Measurements from ENCODE around the gene TBCCD1.

DNA sequence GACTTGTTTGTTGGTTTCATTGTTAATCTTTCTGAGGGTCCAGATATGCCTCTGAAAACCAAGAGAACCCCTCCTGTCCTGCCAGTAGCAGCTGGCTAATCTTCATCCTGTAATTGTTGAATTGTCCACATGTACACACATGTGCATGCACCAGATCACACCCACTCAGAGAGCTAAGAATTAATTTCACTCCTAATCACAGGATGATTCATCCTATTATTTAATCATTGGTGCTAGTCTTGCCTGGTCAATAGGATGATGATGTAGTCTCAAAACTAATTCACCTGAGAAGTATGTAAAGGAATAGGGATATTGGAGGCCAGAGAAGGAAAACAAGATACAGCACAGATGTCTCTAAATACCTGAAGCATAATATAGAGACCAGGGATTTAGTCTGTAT is 37.9 kb upstream of the TBCCD1 start:
- TF ChIP-seq CTCF (IDR thresholded peaks at IDR 0.05) (no peak), POLR2A (IDR thresholded peaks at IDR 0.05) (no peak)

Measured in ovary (tissue), 3 donors.